NCI-H2029 (cell line): ENCODE results near the gene ENPP6.

ENCODE experiments used
- DNase-seq: peaks from one replicate; lab custom pipeline; 2025; lab: John Stamatoyannopoulos, UW

The ENPP6 gene

GRCh38 chr4:184190711-184191110, 27.0 kb downstream of the ENPP6 start:
- no peak for DNase-seq

GRCh38 chr4:184189966-184190365, 27.7 kb downstream of the ENPP6 start:
- no peak for DNase-seq

- DNase-seq: no peak
These were observed 29.0 kb downstream of the ENPP6 start for GRCh38 chr4:184188443-184189400.

GRCh38 chr4:184177271-184177670, 40.4 kb downstream of the ENPP6 start:
- DNase-seq: no peak

GRCh38 chr4:184174571-184175488, 42.8 kb downstream of the ENPP6 start:
- DNase-seq: no peak

GRCh38 chr4:184171011-184171410, 46.7 kb downstream of the ENPP6 start:
- no peak for DNase-seq

GRCh38 chr4:184169225-184169867, 48.3 kb downstream of the ENPP6 start:
- DNase-seq: no peak

GRCh38 chr4:184168406-184169019, 49.2 kb downstream of the ENPP6 start:
- no peak for DNase-seq

GRCh38 chr4:184167576-184167975, 50.1 kb downstream of the ENPP6 start:
- no peak for DNase-seq

GRCh38 chr4:184166736-184167135, 50.9 kb downstream of the ENPP6 start:
- DNase-seq: no peak

- no peak for DNase-seq
These were observed 52.4 kb downstream of the ENPP6 start for GRCh38 chr4:184165291-184165690.

- no peak for DNase-seq
These were observed 53.9 kb downstream of the ENPP6 start for GRCh38 chr4:184163813-184164212.

GRCh38 chr4:184162596-184162995, 55.1 kb downstream of the ENPP6 start:
- DNase-seq: no peak

- DNase-seq: no peak
These were observed 60.4 kb downstream of the ENPP6 start for GRCh38 chr4:184157322-184157721.

- DNase-seq: no peak
These were observed 61.3 kb downstream of the ENPP6 start for GRCh38 chr4:184156163-184156920.

- DNase-seq: no peak
These were observed 63.5 kb downstream of the ENPP6 start for GRCh38 chr4:184154199-184154598.

GRCh38 chr4:184153781-184154180, 63.9 kb downstream of the ENPP6 start:
- no peak for DNase-seq

GRCh38 chr4:184151988-184152485, 65.6 kb downstream of the ENPP6 start:
- DNase-seq: no peak

- DNase-seq: no peak
These were observed 67.4 kb downstream of the ENPP6 start for GRCh38 chr4:184150102-184150839.
